GM12878 (cell line): ENCODE measurements around the gene LAMA4.

ENCODE experiments used
- ATF7 ChIP-seq: fragments of 450-650 bp; IDR thresholded peaks from 2 replicates; pipeline ENCODE4 v1.6.1; 2016; ENCODE audit warnings: low read depth, mild to moderate bottlenecking
- CREB1 ChIP-seq: IDR thresholded peaks from 2 replicates; pipeline ENCODE4 v1.6.1; 2012; ENCODE audit warnings: low read depth, mild to moderate bottlenecking, inconsistent platforms
- CTCF ChIP-seq, 3 experiments: IDR thresholded peaks in 2 of 3; conservative IDR thresholded peaks in 1 of 3; 2 replicates each; pipeline ENCODE4 v1.5.1; 2011; ENCODE audit warnings: low read depth in 3 of 3, low read length in 3 of 3, mild to moderate bottlenecking in 3 of 3, control low read depth in 2 of 3, moderate library complexity in 2 of 3, inconsistent platforms in 1 of 3, mixed read lengths in 1 of 3; ENCODE audit not compliant: control insufficient read depth in 2 of 3, insufficient read depth in 1 of 3; ENCODE audit errors: extremely low read depth in 1 of 3
- EGR1 ChIP-seq, 2 experiments: IDR thresholded peaks; 1 replicate in 1 of 2; 2 replicates in 1 of 2; pipeline ENCODE4 v1.6.1; 2011 to 2012; ENCODE audit warnings: low read depth in 2 of 2, low read length in 2 of 2, borderline replicate concordance in 1 of 2, mild to moderate bottlenecking in 1 of 2, moderate library complexity in 1 of 2
- HDAC6 ChIP-seq: fragments of 200-600 bp; sonication (generic); IDR thresholded peaks from one replicate; pipeline ENCODE4 v1.8.0; 2017; ENCODE audit warnings: antibody characterized with exemption; ENCODE audit not compliant: unreplicated experiment
- MYC ChIP-seq: IDR thresholded peaks from 2 replicates; pipeline ENCODE4 v1.6.1; 2011; ENCODE audit warnings: mild to moderate bottlenecking, low read length, moderate library complexity, inconsistent platforms; ENCODE audit not compliant: insufficient read depth, insufficient replicate concordance, insufficient read length, severe bottlenecking
- NFYB ChIP-seq: IDR thresholded peaks from 2 replicates; pipeline ENCODE4 v1.6.1; 2011; ENCODE audit warnings: low read depth, mild to moderate bottlenecking, low read length, improper control_type of control experiment, moderate library complexity; ENCODE audit not compliant: insufficient read depth
- POLR2A ChIP-seq: IDR thresholded peaks from 2 replicates; pipeline ENCODE4 v1.6.1; 2011; ENCODE audit warnings: low read depth, mild to moderate bottlenecking, low read length
- POLR2AphosphoS5 ChIP-seq: IDR thresholded peaks from 2 replicates; pipeline ENCODE4 v1.6.1; 2011; ENCODE audit warnings: mild to moderate bottlenecking, low read length, inconsistent platforms
- ZBTB11 ChIP-seq: fragments of 450-650 bp; formaldehyde crosslinking; IDR thresholded peaks from 2 replicates; pipeline ENCODE4 v1.5.0; 2022; ENCODE audit warnings: mild to moderate bottlenecking, missing genetic modification characterization

GRCh38 chr6:112300896-112301295 lies 46.5 kb upstream of the LAMA4 start:
- TF ChIP-seq EGR1 (IDR thresholded peaks at IDR 0.05; ENCODE audit: borderline replicate concordance in 1 of 2, low read depth in 2 of 2, low read length in 2 of 2) (no peak), POLR2AphosphoS5 (no peak), ZBTB11 (CRISPR knock-in tag) (no peak), CREB1 (no peak), NFYB (no peak), MYC (no peak), CTCF (IDR thresholded peaks at IDR 0.05 in 2 of 3, conservative IDR thresholded peaks at IDR 0.05 in 1 of 3; ENCODE audit: control insufficient read depth in 2 of 3, extremely low read depth in 1 of 3, insufficient read depth in 1 of 3, low read depth in 3 of 3, low read length in 3 of 3) (no peak), HDAC6 (no peak), POLR2A (no peak), ATF7 (no peak)
